Small intestine (tissue), 16 donors: ENCODE results near the gene USP16. TPM values are rescaled to one million over a fixed set of nuclear protein-coding genes. Genes with fewer than 3 reads are reported as not detected.
"Not testable (repeated sequence)": the region's sequence is repeated elsewhere in the genome, so short reads cannot be mapped to it uniquely, and the experiment has no call there.

ENCODE experiments used
- DNase-seq, 2 donors: peaks; one replicate each; pipeline versions ENCODE4 v3.0.0 to v3.0.0-alpha.2; 2013
- FAIRE-seq: peaks from 2 replicates; lab custom pipeline; 2012; peaks lifted over from hg19 to GRCh38; lab: Jason Lieb, UNC
- H3K27ac ChIP-seq, 3 donors: one replicate each; pipeline ENCODE4 v1.5.1; 2013; ENCODE audit warnings: low read length in 2 of 3, mild to moderate bottlenecking in 2 of 3, control low read depth in 1 of 3, inconsistent platforms in 1 of 3, low read depth in 1 of 3, moderate library complexity in 1 of 3
- H3K27me3 ChIP-seq, 3 donors: one replicate each; pipeline ENCODE4 v1.6.1; 2013; ENCODE audit warnings: low read length in 3 of 3, inconsistent platforms in 1 of 3; ENCODE audit not compliant: control insufficient read depth in 3 of 3, insufficient read depth in 3 of 3
- H3K36me3 ChIP-seq, 3 donors: one replicate each; pipeline ENCODE4 v1.6.1; 2013; ENCODE audit warnings: low read length in 3 of 3, inconsistent platforms in 1 of 3, low read depth in 1 of 3, mild to moderate bottlenecking in 1 of 3, moderate library complexity in 1 of 3; ENCODE audit not compliant: control insufficient read depth in 3 of 3, insufficient read depth in 2 of 3
- H3K4me1 ChIP-seq, 3 donors: one replicate each; pipeline ENCODE4 v1.6.1; 2013; ENCODE audit warnings: low read length in 2 of 3, inconsistent platforms in 1 of 3, low read depth in 1 of 3, mild to moderate bottlenecking in 1 of 3, moderate library complexity in 1 of 3; ENCODE audit not compliant: control insufficient read depth in 3 of 3, insufficient read depth in 2 of 3
- H3K4me3 ChIP-seq, 3 donors: one replicate each; pipeline ENCODE4 v1.5.1; 2013; ENCODE audit warnings: low read length in 3 of 3, control low read depth in 1 of 3, inconsistent platforms in 1 of 3, low read depth in 1 of 3, mild to moderate bottlenecking in 1 of 3, moderate library complexity in 1 of 3
- H3K9me3 ChIP-seq, 2 donors: one replicate each; pipeline ENCODE4 v1.6.1; 2013; ENCODE audit warnings: low read depth in 1 of 2, low read length in 1 of 2; ENCODE audit not compliant: control insufficient read depth in 2 of 2, insufficient read depth in 1 of 2
- WGBS, 3 donors: extraction: QIAGEN DNeasy Blood & Tissue Kit; methylation state at CpG; one replicate each; pipeline ENCODE4 v1.1.7; 2013; 5-methylcytosine and 5-hydroxymethylcytosine counted together
- long read RNA-seq, 10 donors: transcript quantifications; one replicate each; lab custom pipeline, GENCODE V29; 2026
- polyA plus RNA-seq, 4 donors: library from polyadenylated mRNA; stranded (reverse) in 3 of 4; unstranded in 1 of 4; fragments of 200-250 nt in 3 of 4; fragments of 120-200 nt in 1 of 4; gene quantifications; one replicate each; pipeline versions ENCODE4 v1.2.1 to v1.2.3, GENCODE V29; 2013
- donor health status: healthy with polysubstance abuse.
- donor health status: control.
- donor health status: control.
- donor health status: Bipolar disorder and iron deficiency.
- donor health status: healthy.

USP16 gene
- 10 to 100 TPM; 24.6 to 42.3 (median 29.1) TPM for polyA plus RNA-seq
- long read RNA-seq, donor 1, partial matches to known transcripts = 13 of 17 reads
- long read RNA-seq, donor 1, other reads (novel, unspliced or antisense) = 0 of 17 reads
- long read RNA-seq, donor 2, partial matches to known transcripts = 0 of 3 reads
- long read RNA-seq, donor 2, other reads (novel, unspliced or antisense) = 0 of 3 reads
- long read RNA-seq, donor 3, partial matches to known transcripts = 0 of 3 reads
- long read RNA-seq, donor 3, other reads (novel, unspliced or antisense) = 0 of 3 reads
- long read RNA-seq, donor 4 = 0 reads
- long read RNA-seq, donor 5 = 0 reads
- long read RNA-seq, donor 6, partial matches to known transcripts = 0 of 1 reads
- long read RNA-seq, donor 6, other reads (novel, unspliced or antisense) = 0 of 1 reads
- long read RNA-seq, donor 7, partial matches to known transcripts = 0 of 3 reads
- long read RNA-seq, donor 7, other reads (novel, unspliced or antisense) = 0 of 3 reads
- long read RNA-seq, donor 8 = 0 reads
- long read RNA-seq, donor 9 = 0 reads
- long read RNA-seq, donor 10, partial matches to known transcripts = 0 of 2 reads
- long read RNA-seq, donor 10, other reads (novel, unspliced or antisense) = 0 of 2 reads

DNA sequence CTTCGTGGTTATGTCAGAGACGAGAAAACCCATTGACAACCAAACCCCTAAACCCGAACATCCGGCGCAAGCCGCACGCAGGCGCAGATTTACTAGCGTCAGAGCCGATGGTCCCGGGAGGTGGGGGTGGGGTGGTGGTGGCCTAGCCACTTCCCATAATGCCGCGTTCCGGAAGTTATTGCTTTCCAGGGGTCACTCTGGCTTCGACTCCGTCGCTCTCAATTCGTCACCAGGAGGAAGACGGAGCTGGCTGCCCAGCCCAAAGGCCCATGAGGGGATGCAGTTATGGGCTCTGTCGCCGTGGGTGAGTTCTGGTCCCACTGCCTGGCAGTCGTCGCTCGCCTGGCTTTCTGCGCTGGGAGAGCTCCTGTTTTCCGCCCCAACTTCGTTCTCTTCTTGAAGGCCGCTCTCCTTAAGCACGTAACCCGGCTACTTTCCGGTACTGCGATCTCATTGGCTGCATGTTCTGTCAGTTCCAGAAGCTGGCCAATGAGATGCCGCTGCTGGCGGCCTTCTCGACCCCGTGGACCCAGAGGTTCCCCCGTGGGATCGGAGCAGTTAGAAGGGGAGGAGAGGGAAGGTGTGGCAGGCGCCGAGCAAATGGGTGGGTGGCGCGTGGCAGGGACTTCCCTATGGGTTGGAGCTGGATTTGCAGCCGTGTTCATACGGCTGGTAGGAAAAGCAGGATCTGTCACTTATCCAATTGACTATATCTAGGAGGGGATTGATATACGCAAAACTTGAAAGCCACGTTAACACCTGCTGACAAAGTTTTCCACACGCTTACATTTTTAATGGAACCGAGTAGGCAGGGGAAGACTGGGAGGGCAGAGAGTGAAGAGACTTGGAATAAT, at the start of gene USP16:
TSS of gene USP16 (plus strand) at position 195 of the 854 bp plus-strand sequence. CDS start 3,246 bp downstream, outside the sequence.
- H3K4me3 ChIP-seq = peak within 1 kb of the TSS; percentile 71 to 83 (median 82)
- no peaks in the 10 kb centered on the region for H3K9me3 ChIP-seq
- H3K4me1 ChIP-seq = peaks cover 0 to 11% (median 0%) of the 10 kb centered on the region in 3 donors
- 0 to 1% (median 0%) methylated on average over 48 of the region's 48 CpGs for WGBS, 3 donors
- DNase-seq (peak; percentile 98 to 100), FAIRE-seq (no peak)
- H3K27me3 ChIP-seq = no peaks in the 10 kb centered on the region
- peaks cover 0 to 7% (median 3%) of the 10 kb centered on the region in 3 donors for H3K36me3 ChIP-seq
- peak within 1 kb of the TSS; percentile 98 to 100 (median 98) for H3K27ac ChIP-seq

GRCh38 chr21:28975397-28975796, 49.1 kb upstream of the USP16 start:
- 62 to 79% (median 74%) methylated on average over 3 of the region's 3 CpGs for WGBS, 3 donors
- Histone ChIP-seq H3K9me3 (no peaks in the 10 kb centered on the region), H3K27ac (no peak overlapping the region), H3K27me3 (no peaks in the 10 kb centered on the region), H3K4me1 (no peaks in the 10 kb centered on the region), H3K4me3 (no peak overlapping the region), H3K36me3 (peaks cover 8 to 28% (median 12%) of the 10 kb centered on the region in 3 donors)
- FAIRE-seq = peak; percentile 51
- DNase-seq = no peak

GRCh38 chr21:28979092-28979491, 45.4 kb upstream of the USP16 start:
- no peaks in the 10 kb centered on the region for H3K9me3 ChIP-seq
- FAIRE-seq (no peak), DNase-seq (no peak)
- no peak overlapping the region for H3K27ac ChIP-seq
- no peaks in the 10 kb centered on the region for H3K27me3 ChIP-seq
- no peak overlapping the region for H3K4me3 ChIP-seq
- WGBS, 3 donors = 90 to 100% (median 93%) methylated on average over 1 of the region's 1 CpG
- H3K4me1 ChIP-seq = no peaks in the 10 kb centered on the region
- H3K36me3 ChIP-seq = peaks cover 15 to 33% (median 19%) of the 10 kb centered on the region in 3 donors

GRCh38 chr21:28982637-28983036, 41.8 kb upstream of the USP16 start:
- no peak for FAIRE-seq
- Histone ChIP-seq H3K27ac (no peak overlapping the region), H3K27me3 (no peaks in the 10 kb centered on the region), H3K4me1 (no peaks in the 10 kb centered on the region), H3K4me3 (no peak overlapping the region), H3K9me3 (no peaks in the 10 kb centered on the region), H3K36me3 (peaks cover 17 to 22% (median 17%) of the 10 kb centered on the region in 3 donors)
- WGBS, 3 donors = 80 to 100% (median 81%) methylated on average over 1 of the region's 1 CpG
- no peak for DNase-seq

GRCh38 chr21:28986677-28987076, 37.8 kb upstream of the USP16 start:
- H3K27me3 ChIP-seq = no peaks in the 10 kb centered on the region
- no peak for DNase-seq
- H3K4me3 ChIP-seq = no peak overlapping the region
- WGBS, 3 donors = 63 to 82% (median 67%) methylated on average over 4 of the region's 4 CpGs
- H3K4me1 ChIP-seq = peaks cover 0 to 3% (median 2%) of the 10 kb centered on the region in 3 donors
- no peaks in the 10 kb centered on the region for H3K9me3 ChIP-seq
- H3K27ac ChIP-seq = no peak overlapping the region
- FAIRE-seq = no peak
- peaks cover 11 to 17% (median 14%) of the 10 kb centered on the region in 3 donors for H3K36me3 ChIP-seq

DNA sequence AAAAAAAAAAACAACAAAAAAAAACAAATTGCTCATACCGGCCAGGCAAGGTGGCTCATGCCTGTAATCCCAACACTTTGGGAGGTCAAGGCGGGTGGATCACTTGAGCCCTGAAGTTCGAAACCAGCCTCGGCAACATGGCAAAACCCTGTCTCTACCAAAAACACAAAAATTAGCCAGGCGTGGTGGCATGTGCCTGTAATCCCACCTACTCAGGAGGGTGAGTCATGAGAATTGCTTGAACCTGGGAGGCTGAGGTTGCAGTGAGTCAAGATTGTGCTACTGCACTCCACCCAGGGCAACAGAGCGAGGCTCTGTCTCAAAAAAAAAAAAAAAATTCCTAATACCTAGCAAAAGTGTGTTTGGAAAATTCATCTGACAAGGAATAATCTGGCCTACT, 36.3 kb upstream of the USP16 start:
- not testable (repeated sequence) for H3K4me3 ChIP-seq, H3K9me3 ChIP-seq, H3K27me3 ChIP-seq, DNase-seq, H3K4me1 ChIP-seq, FAIRE-seq, H3K27ac ChIP-seq
- peaks cover 4 to 13% (median 6%) of the 10 kb centered on the region in 3 donors for H3K36me3 ChIP-seq
- 91 to 99% (median 96%) methylated on average over 6 of the region's 6 CpGs for WGBS, 3 donors

DNA sequence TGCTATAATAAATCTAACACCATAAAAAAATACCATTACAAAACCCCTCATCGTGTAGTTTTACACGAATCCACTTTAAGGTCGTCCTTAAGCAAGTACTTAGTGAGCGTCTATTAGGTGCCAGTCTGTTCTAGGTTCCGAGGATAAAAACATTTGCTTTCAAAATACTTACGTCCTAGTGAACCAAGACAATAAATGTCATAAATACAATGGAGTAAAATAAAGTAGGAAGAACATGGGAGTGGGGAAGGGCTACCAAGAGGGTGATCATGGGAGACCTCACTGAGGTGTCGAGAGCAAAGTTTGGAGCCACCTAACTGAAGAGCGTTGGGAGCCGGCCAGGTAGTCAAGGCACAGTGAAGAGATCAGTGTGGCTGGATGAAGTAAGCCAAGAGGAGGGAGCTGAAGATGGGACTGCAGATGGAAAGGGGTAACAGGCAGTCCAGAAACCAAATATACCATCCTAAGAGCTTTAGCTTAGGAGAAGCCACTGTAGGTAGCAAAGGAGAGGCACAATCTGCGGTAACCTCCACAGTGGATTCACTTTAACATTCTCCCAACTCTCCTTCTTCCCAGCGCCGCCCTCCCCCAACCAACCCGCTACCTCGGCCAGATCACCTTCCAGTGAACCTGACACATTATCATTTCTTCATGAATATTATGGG, 32.5 kb upstream of the USP16 start:
- Histone ChIP-seq H3K36me3 (peaks cover 0 to 6% (median 0%) of the 10 kb centered on the region in 3 donors), H3K4me1 (peaks cover 0 to 9% (median 2%) of the 10 kb centered on the region in 3 donors), H3K9me3 (no peaks in the 10 kb centered on the region), H3K4me3 (peak overlapping the region; percentile 58 to 95 (median 66)), H3K27ac (peak overlapping the region; percentile 78 to 94 (median 93)), H3K27me3 (no peaks in the 10 kb centered on the region)
- FAIRE-seq (no peak), DNase-seq (no peak)
- 2 to 6% (median 2%) methylated on average over 14 of the region's 14 CpGs for WGBS, 3 donors
